HG03135 (cell line): ENCODE results near the gene LPGAT1.
"Not testable (repeated sequence)": the region's sequence is repeated elsewhere in the genome, so short reads cannot be mapped to it uniquely, and the experiment has no call there.

Experiments used
- ATAC-seq: cut with Tn5 transposase; IDR thresholded peaks from one replicate; pipeline ENCODE4 v1.9.1; 2021; ENCODE audit warnings: mild to moderate bottlenecking, moderate library complexity; ENCODE audit not compliant: unreplicated experiment

LPGAT1 gene

DNA sequence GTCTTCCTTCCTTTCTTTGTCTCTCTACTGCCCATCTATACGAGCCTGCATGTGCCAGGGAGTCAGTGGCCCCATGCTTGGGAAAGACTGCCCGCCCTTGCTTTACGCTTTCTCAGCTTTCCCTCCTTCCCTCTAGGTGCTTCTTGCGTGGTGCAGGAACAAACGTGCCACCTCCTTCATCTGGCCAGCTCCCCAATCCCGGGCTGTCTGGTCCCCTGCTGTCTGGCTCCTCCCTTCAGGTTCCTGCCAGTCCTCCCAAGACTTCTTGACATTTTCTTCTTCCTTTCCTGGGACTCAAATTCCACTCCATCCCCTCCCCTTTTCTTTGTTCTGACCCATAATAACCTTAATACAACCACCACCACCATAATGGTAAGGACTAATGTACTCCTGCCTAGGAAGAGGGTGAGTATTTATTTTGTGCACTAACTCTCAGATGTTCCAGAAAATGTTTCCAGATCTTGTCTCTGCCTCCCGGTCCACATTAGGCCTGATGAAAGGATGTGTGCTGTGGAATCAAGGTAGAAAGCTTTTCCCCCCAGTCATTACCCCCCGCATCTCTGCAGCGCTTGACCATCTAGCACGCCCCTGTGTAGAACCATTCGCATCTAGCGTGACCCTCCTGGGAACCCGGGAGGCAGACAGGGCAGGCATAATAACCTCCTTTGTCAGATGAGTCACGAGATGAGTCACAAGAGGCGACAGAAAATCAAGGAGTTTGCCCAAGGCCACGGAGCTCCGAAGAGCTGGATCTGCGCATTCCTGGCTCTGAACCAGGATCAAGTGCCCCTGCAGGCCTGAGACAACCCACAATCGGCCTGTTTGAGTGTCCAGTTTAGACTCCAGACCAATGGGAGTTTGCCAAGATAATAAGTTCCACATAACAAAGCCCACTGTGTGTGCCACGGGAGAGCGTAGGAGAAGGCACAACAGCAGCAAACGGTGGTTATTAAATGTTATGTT, 95.1 kb downstream of the LPGAT1 start:
- ATAC-seq, result no peak

DNA sequence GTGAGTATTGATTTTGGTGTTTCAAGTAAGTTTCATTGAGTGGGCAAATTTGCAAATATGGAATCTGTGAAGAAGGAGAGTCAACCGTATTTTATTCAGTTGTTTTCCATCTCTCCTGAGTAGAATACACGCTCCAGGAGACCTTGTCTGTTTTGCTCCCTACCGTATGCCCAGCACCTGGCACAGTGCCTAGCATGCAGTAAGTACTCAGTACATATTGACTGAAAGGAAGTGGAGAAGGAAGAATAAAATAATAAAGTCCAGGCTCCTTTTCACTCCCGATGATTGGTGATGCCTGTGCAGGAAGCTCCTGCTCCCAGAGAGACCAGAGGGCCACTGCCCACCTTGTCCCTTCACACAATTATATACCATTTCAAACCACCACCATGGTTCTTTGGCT, 95.8 kb downstream of the LPGAT1 start:
- ATAC-seq, result no peak

DNA sequence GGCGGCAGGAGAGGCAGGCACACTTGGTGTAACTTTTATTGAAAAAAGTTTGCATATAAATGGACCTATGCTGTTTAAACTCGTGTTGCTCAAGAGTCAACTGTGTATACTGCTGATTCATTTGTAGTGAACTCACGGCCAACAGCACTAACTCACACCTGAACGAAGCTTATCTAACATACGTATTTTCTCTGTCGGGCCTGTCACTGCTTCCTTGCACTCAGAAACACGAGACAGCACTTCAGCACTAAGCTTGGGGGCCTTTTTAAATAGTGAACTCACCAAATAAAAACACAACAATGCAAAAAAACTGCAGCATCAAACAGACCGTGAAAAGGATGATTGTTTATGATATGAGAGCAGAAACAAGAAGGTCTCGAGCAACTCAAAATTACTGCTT, 96.2 kb downstream of the LPGAT1 start:
- ATAC-seq, result no peak

DNA sequence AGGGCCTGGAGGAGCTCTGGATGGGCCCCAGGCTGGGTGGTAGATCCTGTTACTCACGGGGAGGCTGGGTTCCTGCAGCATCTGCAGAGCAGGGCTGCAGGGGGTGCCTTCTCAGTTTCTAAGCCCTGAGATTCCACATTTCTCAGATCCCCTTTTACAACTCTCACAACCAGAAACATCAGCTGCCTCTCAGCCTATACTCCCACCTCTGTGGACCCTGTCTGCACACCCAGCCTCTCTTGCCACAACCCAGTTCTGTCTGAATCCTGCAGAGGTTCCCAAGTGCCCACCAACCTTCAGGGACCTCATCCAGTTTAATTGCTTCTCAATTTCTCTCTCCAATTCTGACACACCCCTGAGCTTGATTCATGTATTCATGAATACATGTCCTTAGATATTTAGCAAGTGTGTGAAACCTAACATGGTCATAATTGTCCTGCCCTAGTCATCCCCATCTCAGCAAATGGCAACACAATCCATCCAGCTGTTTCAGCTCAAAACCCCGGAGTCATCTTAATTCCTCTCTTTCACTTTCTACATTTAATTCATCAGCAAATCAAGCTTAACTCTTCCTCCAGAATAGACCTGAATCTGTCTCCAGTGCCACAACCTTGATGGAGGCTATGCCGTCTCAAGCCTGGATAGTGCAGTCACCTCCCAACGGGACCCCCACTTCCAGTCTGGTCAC, 98.1 kb downstream of the LPGAT1 start:
- ATAC-seq, result no peak

DNA sequence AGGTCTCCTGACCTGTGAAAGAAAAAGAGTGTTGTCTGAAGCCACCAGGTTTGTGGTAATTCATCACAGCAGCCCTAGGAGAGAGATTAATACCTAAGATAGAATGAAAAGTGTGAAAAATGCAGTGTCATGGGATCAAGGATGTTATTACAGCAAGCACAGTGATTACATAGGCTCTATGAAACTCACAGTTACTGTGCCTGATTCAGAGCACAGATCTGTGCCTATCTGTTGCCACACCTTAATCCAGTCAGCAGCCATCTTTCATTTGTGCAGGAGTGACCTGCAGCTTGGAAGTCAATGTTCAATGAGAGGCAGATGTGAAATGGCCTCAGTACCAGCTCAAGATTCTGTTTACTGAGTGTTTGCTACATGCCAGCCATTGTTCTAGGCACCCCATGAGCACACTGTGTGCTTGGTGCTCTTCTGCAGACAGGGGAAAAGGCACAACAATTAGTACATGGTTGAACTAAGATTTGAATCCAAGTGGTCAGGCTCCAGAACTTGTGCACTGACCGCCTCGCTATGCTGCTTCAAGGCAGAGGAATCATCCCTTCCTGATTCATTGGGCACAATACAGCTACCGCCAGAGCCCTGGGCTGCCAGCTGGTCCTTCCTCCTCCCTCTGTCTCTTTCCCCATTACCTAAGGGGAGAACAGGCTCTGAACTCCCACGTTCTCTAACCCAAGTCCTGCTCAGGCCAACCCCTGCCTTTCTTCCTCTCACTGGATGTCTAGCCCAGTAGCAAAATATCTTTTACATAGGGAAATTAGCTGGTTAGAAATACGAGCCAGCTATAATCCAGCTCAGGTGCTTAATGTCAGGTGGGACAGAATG, 98.9 kb downstream of the LPGAT1 start:
- no peak for ATAC-seq

DNA sequence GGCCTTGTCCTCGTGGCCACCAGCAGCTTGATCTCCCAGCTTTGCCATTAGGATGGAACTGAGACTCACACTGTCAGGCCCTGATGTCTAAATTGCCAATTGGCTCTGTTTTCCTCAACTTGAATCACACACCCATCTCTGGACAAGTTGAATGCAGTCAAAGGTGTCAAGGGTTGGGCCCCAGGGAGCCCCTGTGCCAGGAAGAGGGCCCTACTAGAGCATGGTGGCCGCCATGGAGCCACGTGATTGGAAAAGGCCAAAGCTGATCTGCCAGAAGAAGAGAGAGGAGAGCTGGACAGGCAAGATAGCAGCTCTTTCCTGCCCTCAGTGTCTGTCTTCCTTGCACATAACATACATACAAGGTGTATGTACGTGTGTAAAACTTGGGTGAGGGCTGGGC, 100.2 kb downstream of the LPGAT1 start:
- no peak for ATAC-seq

DNA sequence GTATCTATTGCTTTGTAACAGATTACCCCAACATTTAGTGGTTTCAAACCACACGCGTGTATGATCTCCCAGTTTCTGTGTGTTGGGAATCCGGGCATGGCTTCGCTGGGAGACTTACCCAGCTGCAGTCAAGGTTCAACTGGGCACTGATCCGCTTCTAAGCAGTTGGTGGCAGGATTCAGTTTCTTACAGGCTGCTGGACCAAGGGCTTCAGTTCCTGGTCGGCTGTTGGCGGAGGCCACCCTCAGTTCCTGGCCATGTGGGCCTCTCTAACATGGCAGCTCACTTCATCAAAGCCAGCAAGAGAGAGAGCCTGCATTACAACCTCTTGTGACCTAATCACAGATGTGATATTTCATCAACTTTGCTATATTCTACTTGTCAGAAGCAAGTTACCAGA, 101.3 kb downstream of the LPGAT1 start:
- no peak for ATAC-seq

DNA sequence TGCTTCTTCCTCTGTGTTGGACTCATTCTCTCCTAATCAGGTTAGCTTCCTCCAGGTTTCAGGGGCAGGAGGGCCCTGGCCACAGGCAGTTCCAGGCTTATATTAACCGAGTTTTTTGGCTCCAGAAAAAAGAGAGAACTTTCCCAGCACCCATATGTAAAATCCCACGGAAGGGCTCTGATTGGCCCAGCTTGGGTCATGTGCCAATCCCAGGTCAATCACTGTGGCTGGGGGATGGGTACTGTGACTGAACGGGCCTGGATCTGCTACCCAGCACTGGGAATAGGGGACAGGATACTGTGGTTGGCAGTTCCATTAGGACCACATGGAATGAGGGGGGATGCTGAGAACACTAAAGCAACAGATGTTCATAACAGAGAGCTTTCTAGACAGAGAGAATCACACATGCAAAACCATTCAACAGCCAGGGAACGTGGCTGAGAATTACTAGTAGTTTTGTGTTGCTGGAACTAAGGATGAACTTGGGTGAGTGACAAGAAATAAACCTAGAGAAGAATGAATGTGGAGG, 104.0 kb downstream of the LPGAT1 start:
- no peak for ATAC-seq

DNA sequence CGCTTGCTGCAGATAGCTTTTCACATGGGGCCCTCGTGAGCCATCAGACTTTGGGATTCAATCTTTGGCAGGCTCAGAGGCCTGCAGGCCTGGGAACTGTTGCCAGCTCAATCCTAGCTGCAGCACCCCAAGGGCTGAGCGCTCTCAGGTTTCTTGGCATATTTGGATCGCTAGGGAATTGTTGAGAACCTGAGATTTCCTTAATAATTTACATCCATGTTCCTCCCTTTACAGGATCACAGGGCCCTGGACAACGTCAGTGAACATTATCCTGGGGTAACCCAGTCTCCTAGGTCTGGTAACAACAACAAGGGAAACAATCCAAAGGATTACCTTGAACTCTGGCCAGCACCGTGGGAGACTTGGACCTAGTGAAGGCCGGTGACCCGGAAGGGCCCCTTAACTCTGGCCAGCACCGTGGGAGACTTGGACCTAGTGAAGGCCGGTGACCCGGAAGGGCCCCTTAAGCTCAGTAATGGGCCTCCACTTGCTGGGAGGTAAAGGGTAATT, 105.8 kb downstream of the LPGAT1 start:
- no peak for ATAC-seq

DNA sequence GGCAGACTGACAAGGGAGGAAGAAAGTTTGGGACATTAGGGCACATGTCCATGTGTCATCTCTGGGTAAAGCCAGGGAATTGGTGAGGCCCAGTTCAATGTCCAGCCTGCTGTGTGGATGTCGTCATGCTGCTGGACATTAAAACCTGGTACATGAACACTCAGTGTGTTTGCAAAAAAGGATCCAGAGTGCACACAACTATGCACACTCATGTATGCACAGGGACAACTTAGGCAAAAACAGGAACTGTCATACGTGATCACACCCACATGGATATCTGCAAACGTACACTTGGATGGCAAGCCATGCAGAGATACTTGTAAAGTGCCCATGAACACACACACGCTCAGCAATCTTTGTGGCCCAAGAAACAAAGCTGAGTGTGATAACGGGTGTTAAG, 107.3 kb downstream of the LPGAT1 start:
- ATAC-seq, result no peak

DNA sequence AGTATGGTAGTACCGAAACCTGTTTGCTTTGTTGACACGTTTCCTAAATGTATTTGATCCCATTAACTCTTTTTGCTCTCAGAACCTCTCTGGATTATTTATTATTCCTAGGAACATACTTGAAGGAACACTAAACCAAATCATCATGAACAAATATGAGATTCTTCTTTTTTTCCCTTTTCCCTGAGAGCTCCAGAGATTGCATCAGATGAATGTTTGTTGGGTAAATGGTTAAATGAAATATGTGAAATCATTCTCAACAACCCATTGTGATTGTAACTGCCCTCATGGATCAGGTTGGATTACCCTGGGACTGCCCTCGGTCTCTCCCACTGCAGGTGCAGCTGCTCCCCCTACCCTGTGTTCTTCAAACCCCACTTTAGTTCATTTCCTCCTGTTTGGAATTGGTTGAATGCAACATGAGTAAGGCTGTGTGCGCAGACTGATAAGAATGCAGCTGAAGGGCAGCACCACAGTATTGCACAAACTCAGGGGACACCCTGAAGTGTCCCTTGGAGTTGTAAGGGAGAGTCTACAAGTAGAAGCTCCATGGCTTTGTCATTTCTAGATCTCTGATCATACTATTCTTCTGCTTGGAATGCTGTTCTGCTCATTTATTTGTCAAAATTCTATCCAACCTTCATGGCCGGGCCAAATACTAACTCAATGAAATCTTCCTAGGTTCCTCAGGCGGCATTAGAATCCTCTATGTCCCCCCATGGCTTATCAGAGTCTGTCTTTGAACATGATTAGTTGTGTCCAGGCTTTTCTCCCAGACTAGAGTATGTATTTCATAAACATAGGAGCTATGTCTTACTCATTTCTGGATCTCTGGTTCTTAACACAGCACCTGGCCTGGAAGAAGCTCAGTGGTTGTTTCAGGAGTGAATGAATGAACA, 108.0 kb downstream of the LPGAT1 start:
- ATAC-seq, result no peak

DNA sequence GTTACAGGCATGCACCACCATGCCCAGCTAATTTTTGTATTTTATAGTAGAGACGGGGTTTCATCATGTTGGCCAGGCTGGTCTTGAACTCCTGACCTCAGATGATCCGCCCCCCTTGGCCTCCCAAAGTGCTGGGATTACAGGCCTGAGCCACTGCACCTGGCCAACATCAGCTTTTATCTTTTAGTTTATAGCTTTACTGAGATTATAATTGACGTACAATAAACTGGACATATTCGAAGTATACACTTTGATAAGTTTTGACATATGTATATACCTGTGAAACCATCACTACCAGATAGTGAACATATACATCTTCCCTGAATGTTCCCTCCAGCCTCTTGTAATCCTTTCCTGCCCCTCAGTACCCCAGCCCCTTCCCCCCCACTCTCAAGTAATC, 114.0 kb downstream of the LPGAT1 start:
- ATAC-seq, result not testable (repeated sequence)

DNA sequence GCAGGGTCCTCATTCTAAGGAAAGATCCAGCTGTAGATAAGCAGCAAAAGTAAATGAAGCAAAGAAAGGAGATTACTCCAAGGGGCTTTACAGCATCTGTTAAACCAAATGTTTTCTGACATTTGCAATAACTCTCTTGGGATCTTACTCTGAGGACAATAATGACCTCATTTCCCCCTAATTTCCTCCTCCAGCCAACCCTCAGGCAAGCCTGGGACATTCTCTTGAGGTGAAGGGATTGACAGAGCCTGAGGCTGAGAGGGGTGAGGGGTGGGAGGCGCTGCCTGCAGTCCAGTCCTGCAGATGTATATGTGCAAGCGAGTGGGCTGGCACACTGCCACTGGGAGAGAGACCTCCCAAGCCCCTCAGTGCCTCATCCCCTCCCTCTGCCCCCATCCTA, 114.6 kb downstream of the LPGAT1 start:
- no peak for ATAC-seq

DNA sequence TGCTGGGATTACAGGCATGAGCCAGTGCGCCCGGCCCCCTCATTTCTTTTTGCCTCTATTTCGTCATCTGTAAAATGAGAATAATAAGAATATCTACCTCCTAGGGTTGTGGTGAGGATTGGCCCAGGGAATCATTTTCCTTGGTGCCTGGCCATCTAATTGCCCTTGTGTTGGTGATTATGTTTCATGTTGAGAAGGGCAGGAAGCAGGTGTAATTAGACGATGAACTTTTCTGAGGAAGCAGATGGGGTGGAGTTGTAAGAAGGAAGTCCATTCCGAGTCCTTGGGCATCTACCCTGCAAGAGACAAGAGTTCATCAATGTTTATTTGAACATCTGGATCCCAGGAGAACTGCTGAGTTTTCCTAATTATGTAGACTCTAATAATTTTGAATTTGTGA, 116.4 kb downstream of the LPGAT1 start:
- no peak for ATAC-seq

DNA sequence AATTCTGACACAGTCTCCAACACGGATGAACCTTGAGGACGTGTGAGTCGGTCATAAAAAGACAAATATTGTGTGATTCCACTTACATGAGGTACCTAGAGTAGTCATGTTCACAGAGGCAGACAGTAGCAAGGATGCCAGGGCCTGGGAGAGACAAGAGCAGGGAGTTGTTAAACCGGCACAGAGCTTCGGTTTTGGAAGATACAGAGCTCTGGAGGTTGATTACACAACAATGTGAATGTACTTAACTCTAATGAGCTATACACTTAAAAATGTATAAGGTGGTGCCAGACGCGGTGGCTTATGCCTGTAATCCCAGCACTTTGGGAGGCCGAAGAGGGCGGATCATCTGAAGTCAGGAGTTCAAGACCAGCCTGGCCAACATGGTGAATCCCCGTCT, 117.3 kb downstream of the LPGAT1 start:
- ATAC-seq, result no peak

DNA sequence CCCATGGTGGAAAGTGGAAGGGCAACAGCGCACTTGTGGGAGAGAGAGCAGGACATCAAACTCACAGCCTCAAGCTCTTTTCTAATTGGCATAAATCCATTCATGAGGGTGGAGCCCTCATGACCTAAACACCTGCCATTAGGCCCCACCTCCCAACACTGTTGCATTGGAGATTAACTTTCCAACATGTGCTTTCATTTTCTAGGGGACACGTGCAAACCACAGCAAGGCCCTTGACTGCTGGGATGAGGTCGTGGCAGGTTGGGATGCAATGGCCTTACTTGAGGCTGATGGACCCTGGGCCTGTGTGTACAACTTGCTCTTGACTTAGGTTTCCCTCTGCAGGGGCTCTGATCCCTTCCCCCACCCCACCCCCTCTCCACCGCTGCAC, 119.3 kb downstream of the LPGAT1 start:
- no peak for ATAC-seq

DNA sequence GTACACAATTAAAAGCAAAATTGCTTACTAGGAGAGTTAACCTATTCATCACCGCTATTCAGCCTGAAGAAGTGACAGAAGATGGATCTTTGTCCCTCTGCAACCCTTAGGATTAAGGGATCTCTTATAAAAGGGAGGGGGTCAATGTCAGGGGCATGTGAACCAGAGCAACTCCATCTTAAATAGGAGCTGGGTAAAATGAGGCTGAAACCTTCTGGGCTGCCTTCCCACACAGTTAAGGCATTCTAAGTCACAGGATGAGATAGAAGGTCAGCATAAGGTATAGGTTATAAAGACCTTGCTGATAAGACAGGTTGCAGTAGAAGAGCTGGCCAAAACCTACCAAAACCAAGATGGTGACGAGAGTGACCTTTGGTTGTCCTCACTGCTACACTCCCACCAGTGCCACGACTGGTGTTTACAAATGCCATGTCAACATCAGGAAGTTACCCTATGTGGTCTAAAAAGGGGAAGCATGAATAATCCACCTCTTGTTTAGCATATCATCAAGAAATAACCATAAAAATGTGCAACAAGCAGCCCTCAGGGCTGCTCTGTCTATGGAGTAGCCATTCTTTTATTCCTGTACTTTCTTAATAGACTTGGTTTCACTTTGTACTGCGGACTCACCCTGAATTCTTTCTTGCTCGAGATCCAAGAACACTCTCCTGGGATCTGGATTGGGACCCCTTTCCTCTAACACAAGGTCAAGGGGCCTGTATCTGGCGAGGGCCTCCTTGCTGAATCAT, 119.8 kb downstream of the LPGAT1 start:
- no peak for ATAC-seq

DNA sequence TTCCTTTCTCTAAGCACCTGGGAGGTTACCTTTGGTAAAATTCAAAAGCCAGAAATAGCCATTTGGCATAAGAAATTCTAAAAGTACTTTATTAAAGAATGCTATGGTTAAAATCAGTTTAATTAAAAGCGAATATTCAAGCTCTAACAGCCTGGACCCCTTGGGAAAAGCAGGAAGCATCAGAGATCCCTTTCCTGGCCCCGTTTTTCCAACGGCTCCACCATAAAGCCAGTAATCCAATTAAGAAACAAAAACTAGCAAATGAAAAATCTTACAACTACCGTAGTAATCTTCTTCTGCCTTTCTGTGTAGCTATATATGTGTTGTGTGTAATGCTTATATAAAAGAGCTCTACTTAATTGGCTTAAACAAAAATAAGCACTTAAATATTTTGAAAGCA, 121.6 kb downstream of the LPGAT1 start:
- no peak for ATAC-seq

DNA sequence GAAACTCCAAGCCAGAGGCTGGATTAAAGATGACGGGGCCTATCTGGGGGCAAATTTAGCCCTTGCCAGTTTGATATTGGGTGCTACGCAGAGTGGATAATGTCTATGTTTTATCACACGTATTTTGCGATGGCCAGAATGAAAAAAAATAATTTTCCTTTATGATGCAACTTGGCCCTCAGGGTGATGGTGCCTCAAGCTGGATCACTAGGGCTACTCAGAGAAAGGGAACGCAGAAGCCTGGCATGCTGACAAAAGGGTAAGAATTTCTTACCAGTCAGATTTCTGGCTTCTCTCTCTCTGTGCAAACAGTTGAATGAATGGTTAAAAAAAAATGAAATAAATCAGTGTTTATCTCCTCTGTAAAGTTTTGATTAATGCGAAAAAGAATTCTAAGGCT, 122.6 kb downstream of the LPGAT1 start:
- ATAC-seq, result no peak
